Adrenal gland (tissue), 12 donors: Measurements from ENCODE around the gene ALKAL2. TPM values are rescaled to one million over a fixed set of nuclear protein-coding genes. Genes with fewer than 3 reads are reported as not detected.
A peak's percentile ranks its signal among the peaks of the same experiment; 100 is the strongest.

Experiments used
- DNase-seq, 7 donors: peaks; one replicate each; pipeline ENCODE4 v3.0.0-alpha.2; 2019 to 2020
- H3K27ac ChIP-seq, 5 donors: fragments of 200-600 bp; sonication (generic) in 4 of 5; 1 replicate in 3 of 5; 2 replicates in 2 of 5; pipeline versions ENCODE4 v1.5.1 to v1.8.0; 2016 to 2020; ENCODE audit warnings: mild to moderate bottlenecking in 1 of 5
- H3K27me3 ChIP-seq: fragments of 200-600 bp; 2 replicates; pipeline ENCODE4 v1.8.0; 2021
- H3K36me3 ChIP-seq, 2 donors: fragments of 200-600 bp; replicated peaks in 1 of 2; 1 replicate in 1 of 2; 2 replicates in 1 of 2; pipeline versions ENCODE4 v1.5.1 to v1.8.0; 2018 to 2022
- H3K4me1 ChIP-seq, 2 donors: fragments of 200-600 bp; replicated peaks in 1 of 2; 1 replicate in 1 of 2; 2 replicates in 1 of 2; pipeline versions ENCODE4 v1.5.1 to v1.8.0; 2018 to 2021
- H3K4me3 ChIP-seq, 4 donors: fragments of 200-600 bp; sonication (generic) in 3 of 4; one replicate each; pipeline ENCODE4 v1.5.1; 2016 to 2018
- H3K9me3 ChIP-seq, 3 donors: fragments of 200-600 bp; sonication (generic) in 1 of 3; replicated peaks in 1 of 3; 1 replicate in 2 of 3; 2 replicates in 1 of 3; pipeline versions ENCODE4 v1.5.1 to v1.8.0; 2016 to 2021
- POLR2A ChIP-seq, 2 donors: fragments of 450-650 bp; IDR thresholded peaks; one replicate each; pipeline ENCODE4 v1.6.1; 2017; ENCODE audit warnings: antibody characterized with exemption in 2 of 2, mild to moderate bottlenecking in 2 of 2, moderate library complexity in 1 of 2
- WGBS, 4 donors: extraction: QIAGEN DNeasy Blood & Tissue Kit in 2 of 4; methylation state at CpG; one replicate each; pipeline versions ENCODE4 v1.1.5 to v1.1.7; 2013 to 2017; 5-methylcytosine and 5-hydroxymethylcytosine counted together
- intact Hi-C, 2 donors: fragments of 100-400 bp; cut with DNase I; formaldehyde crosslinking; loops; one replicate each; pipeline versions ENCODE4 v1.14.1 to v1.15.0; 2022 to 2023
- polyA plus RNA-seq, 3 donors: library from polyadenylated mRNA; stranded (reverse); fragments of 200-250 nt in 2 of 3; fragments of 350-450 nt in 1 of 3; fragmentation: Illumina TruSeq in 1 of 3; extraction: RNeasy Lipid Tissue Mini Kit (QIAGEN cat#74804) in 1 of 3; gene quantifications; one replicate each; pipeline ENCODE4 v1.2.3, GENCODE V29; 2013 to 2014
- total RNA-seq, 9 donors: library from RNA; depleted of rRNA in 4 of 9; stranded (reverse); fragments of >200 nt in 4 of 9; fragments of 120-200 nt in 1 of 9; fragmentation: NEBNext Ultra II Directional in 1 of 9; extraction: Animal tissue kit (Norgen Biotek cat#: 25700) in 1 of 9; gene quantifications; one replicate each; pipeline versions ENCODE4 v1.1.0 to v1.2.4, GENCODE V29; 2013 to 2023
- TF ChIP-seq, protein P1 (sequence below), 6 experiments: fragments of 450-650 bp in 4 of 6; fragments of 200-600 bp in 2 of 6; sonication (generic) in 1 of 6; IDR thresholded peaks; 1 replicate in 5 of 6; 2 replicates in 1 of 6; pipeline versions ENCODE4 v1.5.1 to v1.8.0; 2016 to 2021; ENCODE audit warnings: antibody characterized with exemption in 6 of 6, mild to moderate bottlenecking in 2 of 6, moderate library complexity in 1 of 6
- donor health status: healthy with polysubstance abuse.
- donor health status: Bipolar disorder and iron deficiency.
- donor health status: DM: yes; HTN: yes; CAD: no.
- donor health status: DM: no; HTN: no; CAD: no.
- donor health status: DM: no; HTN: no; CAD: no.
- donor health status: DM: yes; HTN: yes; CAD: no.

The ALKAL2 gene
- total and polyA plus RNA-seq, 12 donors = 40.3 to 316 (median 141) TPM

DNA sequence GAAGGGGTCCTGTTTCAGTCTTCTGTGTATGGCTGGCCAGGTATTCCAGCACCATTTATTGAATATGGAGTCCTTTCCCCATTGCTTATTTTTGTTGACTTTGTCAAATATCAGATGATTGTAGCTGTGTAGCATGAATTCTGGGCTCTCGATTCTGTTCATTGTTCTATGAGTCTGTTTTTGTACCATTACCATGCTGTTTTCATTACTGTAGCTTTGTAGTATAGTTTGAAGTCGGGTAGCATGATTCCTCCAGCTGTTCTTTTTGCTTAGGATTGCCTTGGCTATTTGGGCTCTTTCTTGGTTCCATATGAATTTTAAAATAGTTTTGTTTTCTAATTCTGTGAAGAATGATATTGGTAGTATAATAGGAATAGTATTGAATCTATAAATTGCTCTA is 30.0 kb downstream of the ALKAL2 start:
- WGBS, 4 donors = 98 to 100% (median 98%) methylated on average over 2 of the region's 2 CpGs
- Histone ChIP-seq H3K36me3 (no peaks in the 10 kb centered on the region), H3K27ac (no peak overlapping the region), H3K4me3 (no peak overlapping the region), H3K27me3 (no peaks in the 10 kb centered on the region), H3K9me3 (peaks cover 0 to 4% (median 0%) of the 10 kb centered on the region in 3 donors), H3K4me1 (peaks cover 0 to 30% of the 10 kb centered on the region in 2 donors)
- intact Hi-C loops = no loop called here
- no peak for DNase-seq
- TF ChIP-seq, protein P1, sequence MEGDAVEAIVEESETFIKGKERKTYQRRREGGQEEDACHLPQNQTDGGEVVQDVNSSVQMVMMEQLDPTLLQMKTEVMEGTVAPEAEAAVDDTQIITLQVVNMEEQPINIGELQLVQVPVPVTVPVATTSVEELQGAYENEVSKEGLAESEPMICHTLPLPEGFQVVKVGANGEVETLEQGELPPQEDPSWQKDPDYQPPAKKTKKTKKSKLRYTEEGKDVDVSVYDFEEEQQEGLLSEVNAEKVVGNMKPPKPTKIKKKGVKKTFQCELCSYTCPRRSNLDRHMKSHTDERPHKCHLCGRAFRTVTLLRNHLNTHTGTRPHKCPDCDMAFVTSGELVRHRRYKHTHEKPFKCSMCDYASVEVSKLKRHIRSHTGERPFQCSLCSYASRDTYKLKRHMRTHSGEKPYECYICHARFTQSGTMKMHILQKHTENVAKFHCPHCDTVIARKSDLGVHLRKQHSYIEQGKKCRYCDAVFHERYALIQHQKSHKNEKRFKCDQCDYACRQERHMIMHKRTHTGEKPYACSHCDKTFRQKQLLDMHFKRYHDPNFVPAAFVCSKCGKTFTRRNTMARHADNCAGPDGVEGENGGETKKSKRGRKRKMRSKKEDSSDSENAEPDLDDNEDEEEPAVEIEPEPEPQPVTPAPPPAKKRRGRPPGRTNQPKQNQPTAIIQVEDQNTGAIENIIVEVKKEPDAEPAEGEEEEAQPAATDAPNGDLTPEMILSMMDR (IDR thresholded peaks at IDR 0.05) = no peak
- TF ChIP-seq POLR2A (IDR thresholded peaks at IDR 0.05) = no peak

DNA sequence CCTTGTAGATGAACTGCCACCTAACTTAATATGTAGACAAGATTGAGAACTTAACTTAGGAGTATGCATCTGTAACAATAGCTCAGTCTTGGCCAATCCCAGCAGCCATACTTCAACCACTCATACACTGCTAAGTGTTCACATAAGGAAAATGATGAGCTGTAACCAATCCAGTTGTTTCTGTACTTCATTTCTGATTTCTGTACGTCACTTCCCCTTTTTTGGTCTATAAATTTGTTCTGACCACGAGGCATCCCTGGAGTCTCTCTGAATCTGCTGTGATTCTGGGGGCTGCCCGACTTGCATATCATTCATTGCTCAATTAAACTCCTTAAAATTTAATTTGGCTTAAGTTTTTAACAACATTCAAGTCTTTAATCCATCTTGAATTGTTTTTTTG is 30.5 kb downstream of the ALKAL2 start:
- no peaks in the 10 kb centered on the region for H3K27me3 ChIP-seq
- H3K4me1 ChIP-seq = peaks cover 0 to 26% of the 10 kb centered on the region in 2 donors
- 87 to 95% (median 92%) methylated on average over 3 of the region's 3 CpGs for WGBS, 4 donors
- intact Hi-C loops = no loop called here
- H3K36me3 ChIP-seq = no peaks in the 10 kb centered on the region
- DNase-seq = no peak
- no peak overlapping the region for H3K4me3 ChIP-seq
- TF ChIP-seq POLR2A (IDR thresholded peaks at IDR 0.05) = no peak
- TF ChIP-seq, protein P1 (IDR thresholded peaks at IDR 0.05) = no peak
- no peak overlapping the region for H3K27ac ChIP-seq
- H3K9me3 ChIP-seq = peaks cover 0 to 4% (median 0%) of the 10 kb centered on the region in 3 donors

DNA sequence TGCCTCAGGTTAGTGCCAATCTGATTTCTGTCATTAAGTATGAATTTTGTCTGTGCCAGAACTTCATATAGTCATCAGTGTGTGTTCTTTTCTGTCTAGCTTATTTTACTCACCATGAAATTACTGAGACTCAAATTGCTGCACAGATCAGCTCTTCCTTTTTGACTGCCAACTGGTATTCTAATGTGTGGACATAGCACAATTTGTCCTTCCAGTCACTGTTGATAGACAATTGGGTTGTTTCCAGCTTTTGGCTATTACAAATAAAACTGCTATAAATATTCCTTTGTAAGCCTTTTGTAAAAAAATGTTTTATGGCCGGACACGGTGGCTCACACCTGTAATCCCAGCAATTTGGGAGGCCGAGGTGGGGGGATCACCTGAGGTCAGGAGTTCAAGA is 31.8 kb downstream of the ALKAL2 start:
- H3K27me3 ChIP-seq = no peaks in the 10 kb centered on the region
- peaks cover 0 to 4% (median 0%) of the 10 kb centered on the region in 3 donors for H3K9me3 ChIP-seq
- 49 to 64% (median 57%) methylated on average over 3 of the region's 3 CpGs for WGBS, 4 donors
- no peak for DNase-seq
- TF ChIP-seq, protein P1 (IDR thresholded peaks at IDR 0.05) = no peak
- no peak for TF ChIP-seq POLR2A (IDR thresholded peaks at IDR 0.05)
- intact Hi-C loops = no loop called here
- H3K27ac ChIP-seq = peak overlapping the region in 2 of 5 donors; percentile 30 to 48
- H3K4me1 ChIP-seq = peaks cover 0 to 18% of the 10 kb centered on the region in 2 donors
- H3K4me3 ChIP-seq = no peak overlapping the region
- no peaks in the 10 kb centered on the region for H3K36me3 ChIP-seq

DNA sequence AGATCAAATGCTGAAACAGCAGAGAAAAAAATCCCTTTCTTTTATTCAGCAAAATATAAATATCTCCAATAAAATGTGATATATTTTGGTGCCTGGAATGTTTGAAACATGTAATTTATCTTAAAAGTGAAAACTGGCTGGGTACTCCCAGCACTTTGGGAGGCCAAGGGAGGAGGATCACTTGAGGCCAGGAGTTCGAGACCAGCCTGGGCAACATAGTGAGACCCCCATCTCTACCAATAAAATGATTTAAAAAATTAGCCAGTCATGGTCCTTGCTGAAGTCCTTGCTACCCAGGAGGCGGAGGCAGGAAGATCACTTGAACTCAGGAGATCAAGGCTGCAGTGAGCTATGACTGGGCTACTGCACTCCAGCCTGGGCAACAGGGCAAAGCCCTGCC is 32.7 kb downstream of the ALKAL2 start:
- TF ChIP-seq POLR2A (IDR thresholded peaks at IDR 0.05) = no peak
- TF ChIP-seq, protein P1 (IDR thresholded peaks at IDR 0.05) = no peak
- Histone ChIP-seq H3K36me3 (no peaks in the 10 kb centered on the region), H3K4me1 (peaks cover 0 to 9% of the 10 kb centered on the region in 2 donors), H3K27ac (peak overlapping the region in 2 of 5 donors; percentile 30 to 48), H3K9me3 (peaks cover 0 to 4% (median 0%) of the 10 kb centered on the region in 3 donors), H3K4me3 (no peak overlapping the region), H3K27me3 (no peaks in the 10 kb centered on the region)
- WGBS, 4 donors = 68 to 87% (median 78%) methylated on average over 2 of the region's 2 CpGs
- no peak for DNase-seq
- intact Hi-C loops = no loop called here
